GM23338 (cell line): ENCODE data around the gene NEK6. TPM values are rescaled to one million over a fixed set of nuclear protein-coding genes. Genes with fewer than 3 reads are reported as not detected.

Experiments
- ATAC-seq: fragments of 200-7000 bp; cut with Tn5 transposase; 3 replicates; pipeline ENCODE4 v1.9.1; 2020
- DNase-seq: peaks from one replicate; pipeline ENCODE4 v3.0.0-alpha.2; 2015; ENCODE audit warnings: low spot score
- H2AFZ ChIP-seq: fragments of 200-600 bp; sonication (generic); 2 replicates; pipeline ENCODE4 v1.8.0; 2016; ENCODE audit warnings: antibody characterized with exemption, mild to moderate bottlenecking, moderate library complexity
- H3F3A ChIP-seq: fragments of 200-600 bp; sonication (generic); replicated peaks from 2 replicates; pipeline ENCODE4 v1.8.0; 2017; ENCODE audit warnings: antibody characterized with exemption, mixed run types, low read depth
- H3K27ac ChIP-seq: fragments of 200-600 bp; sonication (generic); 2 replicates; pipeline ENCODE4 v1.6.1; 2016; ENCODE audit warnings: low read depth
- H3K27me3 ChIP-seq: fragments of 200-600 bp; sonication (generic); 2 replicates; pipeline ENCODE4 v1.8.0; 2016; ENCODE audit warnings: mild to moderate bottlenecking, mixed run types, moderate library complexity; ENCODE audit not compliant: insufficient read depth
- H3K36me3 ChIP-seq: fragments of 200-600 bp; sonication (generic); 2 replicates; pipeline ENCODE4 v1.8.0; 2016; ENCODE audit warnings: mild to moderate bottlenecking; ENCODE audit not compliant: insufficient read depth
- H3K4me1 ChIP-seq: fragments of 200-600 bp; sonication (generic); 2 replicates; pipeline ENCODE4 v1.8.0; 2016; ENCODE audit warnings: mild to moderate bottlenecking, moderate library complexity; ENCODE audit not compliant: insufficient read depth
- H3K4me2 ChIP-seq: fragments of 200-600 bp; sonication (generic); 2 replicates; pipeline ENCODE4 v1.7.1; 2017; ENCODE audit warnings: mixed run types
- H3K4me3 ChIP-seq: fragments of 200-600 bp; sonication (generic); 2 replicates; pipeline ENCODE4 v1.6.1; 2016; ENCODE audit warnings: mixed run types
- H3K79me2 ChIP-seq: fragments of 200-600 bp; sonication (generic); replicated peaks from 2 replicates; pipeline ENCODE4 v1.8.0; 2017; ENCODE audit warnings: mild to moderate bottlenecking; ENCODE audit not compliant: insufficient read depth
- H3K9me2 ChIP-seq: fragments of 200-600 bp; sonication (generic); 2 replicates; pipeline ENCODE4 v1.8.0; 2017; ENCODE audit not compliant: insufficient read depth
- H4K20me1 ChIP-seq: fragments of 200-600 bp; sonication (generic); replicated peaks from 2 replicates; pipeline ENCODE4 v1.8.0; 2017; ENCODE audit warnings: mild to moderate bottlenecking; ENCODE audit not compliant: insufficient read depth
- H3K27ac Mint-ChIP-seq: 2 replicates; pipeline ENCODE4 v1.8.0; 2020; ENCODE audit warnings: inconsistent platforms, mild to moderate bottlenecking, moderate library complexity, mixed read lengths
- H3K27me3 Mint-ChIP-seq: 3 replicates; pipeline ENCODE4 v1.8.0; 2022; ENCODE audit warnings: low read depth, mild to moderate bottlenecking, moderate library complexity, mixed read lengths, inconsistent platforms; ENCODE audit not compliant: insufficient read depth, poor library complexity
- H3K36me3 Mint-ChIP-seq: 3 replicates; pipeline ENCODE4 v1.8.0; 2021; ENCODE audit warnings: low read depth, mild to moderate bottlenecking, inconsistent platforms, moderate library complexity, mixed read lengths
- H3K4me1 Mint-ChIP-seq: 3 replicates; pipeline ENCODE4 v1.8.0; 2020; ENCODE audit warnings: mild to moderate bottlenecking, inconsistent platforms, mixed read lengths
- H3K4me3 Mint-ChIP-seq: 3 replicates; pipeline ENCODE4 v1.8.0; 2021; ENCODE audit warnings: moderate library complexity, mild to moderate bottlenecking, inconsistent platforms, mixed read lengths
- H3K9me3 Mint-ChIP-seq: 3 replicates; pipeline ENCODE4 v1.8.0; 2020; ENCODE audit warnings: moderate library complexity, mild to moderate bottlenecking, inconsistent platforms, mixed read lengths
- CREB1 ChIP-seq: fragments of 250-450 bp; sonication (Bioruptor Pico); IDR thresholded peaks from 2 replicates; pipeline ENCODE4 v1.5.0; 2020; ENCODE audit warnings: low read depth, mild to moderate bottlenecking, moderate library complexity
- EZH2 ChIP-seq: fragments of 200-600 bp; sonication (generic); IDR thresholded peaks from one replicate; pipeline ENCODE4 v1.8.0; 2017; ENCODE audit warnings: antibody characterized with exemption, mild to moderate bottlenecking, low read depth; ENCODE audit not compliant: unreplicated experiment
- EZH2phosphoT487 ChIP-seq: fragments of 200-600 bp; sonication (generic); IDR thresholded peaks from one replicate; pipeline ENCODE4 v1.8.1; 2018; ENCODE audit warnings: antibody characterized with exemption; ENCODE audit not compliant: unreplicated experiment
- JUNB ChIP-seq: IDR thresholded peaks from one replicate; pipeline ENCODE4 v1.6.1; 2016; ENCODE audit warnings: antibody characterized with exemption; ENCODE audit not compliant: unreplicated experiment
- NANOG ChIP-seq: IDR thresholded peaks from 2 replicates; pipeline ENCODE4 v1.6.1; 2016; ENCODE audit warnings: antibody characterized with exemption, borderline replicate concordance
- POLR2AphosphoS5 ChIP-seq: IDR thresholded peaks from 2 replicates; pipeline ENCODE4 v1.6.1; 2016; ENCODE audit warnings: antibody characterized with exemption, low read depth
- STAT1 ChIP-seq: IDR thresholded peaks from one replicate; pipeline ENCODE4 v1.6.1; 2016; ENCODE audit warnings: antibody characterized with exemption; ENCODE audit not compliant: unreplicated experiment
- ZNF114 ChIP-seq: fragments of 250-450 bp; sonication (Bioruptor Pico); IDR thresholded peaks from 2 replicates; pipeline ENCODE4 v1.5.0; 2020; ENCODE audit warnings: mild to moderate bottlenecking, moderate library complexity
- ZNF331 ChIP-seq: fragments of 250-450 bp; sonication (Bioruptor Pico); IDR thresholded peaks from 2 replicates; pipeline ENCODE4 v1.5.0; 2020; ENCODE audit warnings: low read depth, mild to moderate bottlenecking, moderate library complexity
- ZNF462 ChIP-seq: fragments of 250-450 bp; sonication (Bioruptor Pico); IDR thresholded peaks from 2 replicates; pipeline ENCODE4 v1.5.0; 2020; ENCODE audit warnings: mild to moderate bottlenecking, moderate library complexity
- polyA plus RNA-seq: library from polyadenylated mRNA; unstranded; fragments of >200 nt; fragmentation: Nextera tagmentation; extraction: Ambion mirVana; gene quantifications from 2 replicates; pipeline ENCODE4 v1.2.1, GENCODE V29; 2016
- total RNA-seq: library from RNA; depleted of rRNA; stranded (reverse); fragments of >200 nt; shearing (Covaris generic); gene quantifications from 2 replicates; pipeline ENCODE4 v1.2.3, GENCODE V29; 2014
- TF ChIP-seq, protein P1 (sequence below), 2 experiments: fragments of 200-600 bp in 1 of 2; sonication (generic) in 1 of 2; conservative IDR thresholded peaks; 2 replicates each; pipeline versions ENCODE4 v1.5.1 to v1.6.1; 2016 to 2017; ENCODE audit warnings: antibody characterized with exemption in 2 of 2, low read depth in 2 of 2, mild to moderate bottlenecking in 2 of 2, moderate library complexity in 1 of 2
- TF ChIP-seq, protein P2 (sequence below): IDR thresholded peaks from one replicate; pipeline ENCODE4 v1.6.1; 2018; ENCODE audit warnings: antibody characterized with exemption; ENCODE audit not compliant: unreplicated experiment
- TF ChIP-seq, protein P3 (sequence below): IDR thresholded peaks from 2 replicates; pipeline ENCODE4 v1.6.1; 2016; ENCODE audit warnings: antibody characterized with exemption

Gene NEK6
- total and polyA plus RNA-seq, 2 experiments from 2014 or later: 8.1 to 11.2 TPM

GRCh38 chr9:124365036-124365435 lies 107.3 kb downstream of the NEK6 start:
- ATAC-seq (no peak), DNase-seq (no peak)
- Histone ChIP-seq H3K4me2 (no peak overlapping the region), H3K9me2 (no peaks in the 10 kb centered on the region), H3K36me3 (no peaks in the 10 kb centered on the region), H2AFZ (no peak overlapping the region), H4K20me1 (peaks cover 25% of the 10 kb centered on the region), H3F3A (no peaks in the 10 kb centered on the region), H3K27me3 (no peaks in the 10 kb centered on the region), H3K4me3 (no peak overlapping the region), H3K4me1 (no peaks in the 10 kb centered on the region), H3K27ac (no peak overlapping the region), H3K79me2 (peaks cover 94% of the 10 kb centered on the region)
- H3K27ac Mint-ChIP-seq: no peak overlapping the region
- no peak for TF ChIP-seq EZH2
- TF ChIP-seq EZH2phosphoT487: no peak
- TF ChIP-seq POLR2AphosphoS5: no peak
- no peak for TF ChIP-seq JUNB
- TF ChIP-seq, protein P1, sequence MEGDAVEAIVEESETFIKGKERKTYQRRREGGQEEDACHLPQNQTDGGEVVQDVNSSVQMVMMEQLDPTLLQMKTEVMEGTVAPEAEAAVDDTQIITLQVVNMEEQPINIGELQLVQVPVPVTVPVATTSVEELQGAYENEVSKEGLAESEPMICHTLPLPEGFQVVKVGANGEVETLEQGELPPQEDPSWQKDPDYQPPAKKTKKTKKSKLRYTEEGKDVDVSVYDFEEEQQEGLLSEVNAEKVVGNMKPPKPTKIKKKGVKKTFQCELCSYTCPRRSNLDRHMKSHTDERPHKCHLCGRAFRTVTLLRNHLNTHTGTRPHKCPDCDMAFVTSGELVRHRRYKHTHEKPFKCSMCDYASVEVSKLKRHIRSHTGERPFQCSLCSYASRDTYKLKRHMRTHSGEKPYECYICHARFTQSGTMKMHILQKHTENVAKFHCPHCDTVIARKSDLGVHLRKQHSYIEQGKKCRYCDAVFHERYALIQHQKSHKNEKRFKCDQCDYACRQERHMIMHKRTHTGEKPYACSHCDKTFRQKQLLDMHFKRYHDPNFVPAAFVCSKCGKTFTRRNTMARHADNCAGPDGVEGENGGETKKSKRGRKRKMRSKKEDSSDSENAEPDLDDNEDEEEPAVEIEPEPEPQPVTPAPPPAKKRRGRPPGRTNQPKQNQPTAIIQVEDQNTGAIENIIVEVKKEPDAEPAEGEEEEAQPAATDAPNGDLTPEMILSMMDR (conservative IDR thresholded peaks at IDR 0.05; ENCODE audit: low read depth in 2 of 2): no peak
- no peak for TF ChIP-seq ZNF114 (CRISPR knock-in tag)
- TF ChIP-seq NANOG: no peak
- TF ChIP-seq ZNF462 (CRISPR knock-in tag): no peak
- TF ChIP-seq ZNF331 (CRISPR knock-in tag): no peak
- TF ChIP-seq, protein P2, sequence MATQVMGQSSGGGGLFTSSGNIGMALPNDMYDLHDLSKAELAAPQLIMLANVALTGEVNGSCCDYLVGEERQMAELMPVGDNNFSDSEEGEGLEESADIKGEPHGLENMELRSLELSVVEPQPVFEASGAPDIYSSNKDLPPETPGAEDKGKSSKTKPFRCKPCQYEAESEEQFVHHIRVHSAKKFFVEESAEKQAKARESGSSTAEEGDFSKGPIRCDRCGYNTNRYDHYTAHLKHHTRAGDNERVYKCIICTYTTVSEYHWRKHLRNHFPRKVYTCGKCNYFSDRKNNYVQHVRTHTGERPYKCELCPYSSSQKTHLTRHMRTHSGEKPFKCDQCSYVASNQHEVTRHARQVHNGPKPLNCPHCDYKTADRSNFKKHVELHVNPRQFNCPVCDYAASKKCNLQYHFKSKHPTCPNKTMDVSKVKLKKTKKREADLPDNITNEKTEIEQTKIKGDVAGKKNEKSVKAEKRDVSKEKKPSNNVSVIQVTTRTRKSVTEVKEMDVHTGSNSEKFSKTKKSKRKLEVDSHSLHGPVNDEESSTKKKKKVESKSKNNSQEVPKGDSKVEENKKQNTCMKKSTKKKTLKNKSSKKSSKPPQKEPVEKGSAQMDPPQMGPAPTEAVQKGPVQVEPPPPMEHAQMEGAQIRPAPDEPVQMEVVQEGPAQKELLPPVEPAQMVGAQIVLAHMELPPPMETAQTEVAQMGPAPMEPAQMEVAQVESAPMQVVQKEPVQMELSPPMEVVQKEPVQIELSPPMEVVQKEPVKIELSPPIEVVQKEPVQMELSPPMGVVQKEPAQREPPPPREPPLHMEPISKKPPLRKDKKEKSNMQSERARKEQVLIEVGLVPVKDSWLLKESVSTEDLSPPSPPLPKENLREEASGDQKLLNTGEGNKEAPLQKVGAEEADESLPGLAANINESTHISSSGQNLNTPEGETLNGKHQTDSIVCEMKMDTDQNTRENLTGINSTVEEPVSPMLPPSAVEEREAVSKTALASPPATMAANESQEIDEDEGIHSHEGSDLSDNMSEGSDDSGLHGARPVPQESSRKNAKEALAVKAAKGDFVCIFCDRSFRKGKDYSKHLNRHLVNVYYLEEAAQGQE: no peak
- no peak for TF ChIP-seq CREB1 (CRISPR knock-in tag)
- TF ChIP-seq, protein P3, sequence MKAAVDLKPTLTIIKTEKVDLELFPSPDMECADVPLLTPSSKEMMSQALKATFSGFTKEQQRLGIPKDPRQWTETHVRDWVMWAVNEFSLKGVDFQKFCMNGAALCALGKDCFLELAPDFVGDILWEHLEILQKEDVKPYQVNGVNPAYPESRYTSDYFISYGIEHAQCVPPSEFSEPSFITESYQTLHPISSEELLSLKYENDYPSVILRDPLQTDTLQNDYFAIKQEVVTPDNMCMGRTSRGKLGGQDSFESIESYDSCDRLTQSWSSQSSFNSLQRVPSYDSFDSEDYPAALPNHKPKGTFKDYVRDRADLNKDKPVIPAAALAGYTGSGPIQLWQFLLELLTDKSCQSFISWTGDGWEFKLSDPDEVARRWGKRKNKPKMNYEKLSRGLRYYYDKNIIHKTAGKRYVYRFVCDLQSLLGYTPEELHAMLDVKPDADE: no peak
- no peak for TF ChIP-seq STAT1
- no peaks in the 10 kb centered on the region for H3K27me3 Mint-ChIP-seq
- H3K4me3 Mint-ChIP-seq: no peak overlapping the region
- no peaks in the 10 kb centered on the region for H3K9me3 Mint-ChIP-seq
- peaks cover 16% of the 10 kb centered on the region for H3K4me1 Mint-ChIP-seq
- peaks cover 7% of the 10 kb centered on the region for H3K36me3 Mint-ChIP-seq
